Vagina (tissue), 2 donors: ENCODE results near the gene FGGY.

Experiments
- POLR2A ChIP-seq, 2 donors: fragments of 450-650 bp; IDR thresholded peaks; one replicate each; pipeline ENCODE4 v1.6.1; 2017; ENCODE audit warnings: antibody characterized with exemption in 2 of 2, mild to moderate bottlenecking in 2 of 2, moderate library complexity in 2 of 2
- POLR2AphosphoS5 ChIP-seq, 2 donors: sonication (generic); formaldehyde crosslinking; IDR thresholded peaks; one replicate each; pipeline ENCODE4 v1.9.0; 2017; ENCODE audit warnings: antibody characterized with exemption in 2 of 2, mild to moderate bottlenecking in 2 of 2, low read depth in 1 of 2; ENCODE audit not compliant: insufficient read depth in 1 of 2
- TF ChIP-seq, protein P1 (sequence below), 3 experiments: fragments of 450-650 bp in 2 of 3; fragments of 200-600 bp in 1 of 3; sonication (generic) in 1 of 3; IDR thresholded peaks; one replicate each; pipeline ENCODE4 v1.5.1; 2017 to 2019; ENCODE audit warnings: antibody characterized with exemption in 3 of 3, mild to moderate bottlenecking in 2 of 3, moderate library complexity in 2 of 3

DNA sequence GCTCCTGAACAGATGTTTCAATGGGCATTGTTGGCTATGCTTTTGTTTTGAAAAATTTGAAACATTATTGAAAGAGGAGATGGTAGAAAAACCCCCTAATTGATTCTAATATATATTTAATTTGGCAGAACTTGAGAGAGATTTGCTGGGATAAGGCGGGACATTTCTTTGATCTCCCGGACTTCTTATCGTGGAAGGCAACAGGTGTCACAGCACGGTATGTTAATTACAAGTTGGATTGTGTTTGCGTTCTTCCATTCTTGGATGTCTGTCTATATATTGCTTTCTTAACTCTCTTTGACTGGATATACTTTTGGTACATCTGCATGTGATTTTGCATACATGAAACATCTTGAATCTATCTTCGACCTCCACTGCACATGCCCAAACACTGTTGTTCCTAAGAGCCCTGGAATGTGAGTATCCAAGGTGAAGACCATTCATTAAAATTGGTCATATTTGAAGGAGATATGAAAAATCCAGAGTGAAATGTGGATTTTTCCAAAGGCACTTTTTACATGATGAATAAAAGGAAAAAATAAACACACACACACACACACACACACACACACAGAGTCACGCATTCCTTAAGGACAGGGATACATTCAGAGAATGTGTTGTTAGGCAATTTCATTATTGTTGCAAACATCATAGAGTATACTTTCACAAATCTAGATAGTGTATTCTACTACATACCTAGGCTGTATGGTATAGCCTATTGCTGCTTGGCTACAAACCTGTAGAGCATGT lies 81.9 kb downstream of the FGGY start:
- TF ChIP-seq POLR2AphosphoS5 (IDR thresholded peaks at IDR 0.05; ENCODE audit: insufficient read depth in 1 of 2, low read depth in 1 of 2) = no peak
- TF ChIP-seq, protein P1, sequence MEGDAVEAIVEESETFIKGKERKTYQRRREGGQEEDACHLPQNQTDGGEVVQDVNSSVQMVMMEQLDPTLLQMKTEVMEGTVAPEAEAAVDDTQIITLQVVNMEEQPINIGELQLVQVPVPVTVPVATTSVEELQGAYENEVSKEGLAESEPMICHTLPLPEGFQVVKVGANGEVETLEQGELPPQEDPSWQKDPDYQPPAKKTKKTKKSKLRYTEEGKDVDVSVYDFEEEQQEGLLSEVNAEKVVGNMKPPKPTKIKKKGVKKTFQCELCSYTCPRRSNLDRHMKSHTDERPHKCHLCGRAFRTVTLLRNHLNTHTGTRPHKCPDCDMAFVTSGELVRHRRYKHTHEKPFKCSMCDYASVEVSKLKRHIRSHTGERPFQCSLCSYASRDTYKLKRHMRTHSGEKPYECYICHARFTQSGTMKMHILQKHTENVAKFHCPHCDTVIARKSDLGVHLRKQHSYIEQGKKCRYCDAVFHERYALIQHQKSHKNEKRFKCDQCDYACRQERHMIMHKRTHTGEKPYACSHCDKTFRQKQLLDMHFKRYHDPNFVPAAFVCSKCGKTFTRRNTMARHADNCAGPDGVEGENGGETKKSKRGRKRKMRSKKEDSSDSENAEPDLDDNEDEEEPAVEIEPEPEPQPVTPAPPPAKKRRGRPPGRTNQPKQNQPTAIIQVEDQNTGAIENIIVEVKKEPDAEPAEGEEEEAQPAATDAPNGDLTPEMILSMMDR (IDR thresholded peaks at IDR 0.05) = no peak
- no peak for TF ChIP-seq POLR2A (IDR thresholded peaks at IDR 0.05)
